Body of pancreas (tissue), 4 donors: Measurements from ENCODE around the gene EHBP1. TPM values are rescaled to one million over a fixed set of nuclear protein-coding genes. Genes with fewer than 3 reads are reported as not detected.

Experiments used
- ATAC-seq: fragments of 150-250 bp; one replicate; pipeline ENCODE4 v1.9.1; 2016
- DNase-seq, 4 donors: peaks; one replicate each; pipeline ENCODE4 v3.0.0-alpha.2; 2019
- H3K27ac ChIP-seq, 4 donors: fragments of 200-600 bp; sonication (generic); 1 replicate in 3 of 4; 2 replicates in 1 of 4; pipeline versions ENCODE4 v1.5.1 to v1.6.1; 2016 to 2019; ENCODE audit warnings: mild to moderate bottlenecking in 1 of 4, mixed read lengths in 1 of 4, moderate library complexity in 1 of 4
- H3K27me3 ChIP-seq, 2 donors: fragments of 200-600 bp; sonication (generic); one replicate each; pipeline ENCODE4 v1.6.0; 2016; ENCODE audit warnings: mild to moderate bottlenecking in 1 of 2
- H3K36me3 ChIP-seq, 2 donors: fragments of 200-600 bp; sonication (generic); replicated peaks in 1 of 2; 2 replicates each; pipeline ENCODE4 v1.5.1; 2016; ENCODE audit warnings: low read depth in 2 of 2; ENCODE audit not compliant: insufficient read depth in 1 of 2
- H3K4me1 ChIP-seq: fragments of 200-600 bp; sonication (generic); one replicate; pipeline ENCODE4 v1.6.0; 2016
- H3K4me3 ChIP-seq, 2 donors: fragments of 200-600 bp; sonication (generic); 1 replicate in 1 of 2; 2 replicates in 1 of 2; pipeline ENCODE4 v1.5.1; 2016 to 2019
- H3K9me3 ChIP-seq, 3 donors: fragments of 200-600 bp; sonication (generic); 1 replicate in 2 of 3; 2 replicates in 1 of 3; pipeline ENCODE4 v1.5.1; 2016
- POLR2A ChIP-seq, 3 donors: fragments of 450-650 bp; IDR thresholded peaks; one replicate each; pipeline ENCODE4 v1.6.1; 2016; ENCODE audit warnings: antibody characterized with exemption in 3 of 3, mild to moderate bottlenecking in 2 of 3
- WGBS, 2 donors: methylation state at CpG; one replicate each; pipeline ENCODE4 v1.1.5; 2017; 5-methylcytosine and 5-hydroxymethylcytosine counted together
- intact Hi-C: fragments of 100-400 bp; cut with DNase I; formaldehyde crosslinking; loops from one replicate; pipeline ENCODE4 v1.15.1; 2023
- total RNA-seq, 2 donors: library from RNA; depleted of rRNA; stranded (reverse); fragments of >200 nt; gene quantifications; one replicate each; pipeline ENCODE4 v1.1.0, GENCODE V29; 2016
- TF ChIP-seq, protein P1 (sequence below), 7 experiments: fragments of 450-650 bp in 4 of 7; fragments of 200-600 bp in 3 of 7; sonication (generic) in 3 of 7; IDR thresholded peaks; one replicate each; pipeline ENCODE4 v1.5.1; 2016 to 2019; ENCODE audit warnings: antibody characterized with exemption in 7 of 7

Gene EHBP1
- total RNA-seq, 2 donors from 2014 or later: 43.6 to 45.8 TPM

DNA sequence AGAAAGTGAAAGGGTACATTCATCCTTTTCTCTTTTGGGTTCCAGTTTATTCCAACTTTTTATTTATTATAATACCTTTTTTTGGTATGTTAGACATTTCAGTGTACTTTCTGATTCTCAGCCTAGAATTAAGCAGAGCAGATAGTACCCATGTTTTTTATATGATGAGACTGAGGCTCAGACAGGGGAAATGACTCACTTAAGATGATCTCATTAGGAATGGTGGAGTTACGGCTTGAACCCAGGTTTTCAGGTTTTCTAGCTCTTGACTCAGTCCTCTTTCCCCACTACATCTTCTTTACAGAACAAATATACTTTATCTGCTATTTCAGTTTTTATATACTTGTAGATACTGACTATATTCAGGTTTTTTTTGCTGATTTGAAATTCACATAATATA lies 293.4 kb downstream of the EHBP1 start:
- ATAC-seq: no peak
- 93 to 100% methylated on average over 1 of the region's 1 CpG for WGBS, 2 donors
- no peak overlapping the region for H3K4me3 ChIP-seq
- H3K4me1 ChIP-seq: no peaks in the 10 kb centered on the region
- no peak for DNase-seq
- intact Hi-C loops: no loop called here
- TF ChIP-seq, protein P1, sequence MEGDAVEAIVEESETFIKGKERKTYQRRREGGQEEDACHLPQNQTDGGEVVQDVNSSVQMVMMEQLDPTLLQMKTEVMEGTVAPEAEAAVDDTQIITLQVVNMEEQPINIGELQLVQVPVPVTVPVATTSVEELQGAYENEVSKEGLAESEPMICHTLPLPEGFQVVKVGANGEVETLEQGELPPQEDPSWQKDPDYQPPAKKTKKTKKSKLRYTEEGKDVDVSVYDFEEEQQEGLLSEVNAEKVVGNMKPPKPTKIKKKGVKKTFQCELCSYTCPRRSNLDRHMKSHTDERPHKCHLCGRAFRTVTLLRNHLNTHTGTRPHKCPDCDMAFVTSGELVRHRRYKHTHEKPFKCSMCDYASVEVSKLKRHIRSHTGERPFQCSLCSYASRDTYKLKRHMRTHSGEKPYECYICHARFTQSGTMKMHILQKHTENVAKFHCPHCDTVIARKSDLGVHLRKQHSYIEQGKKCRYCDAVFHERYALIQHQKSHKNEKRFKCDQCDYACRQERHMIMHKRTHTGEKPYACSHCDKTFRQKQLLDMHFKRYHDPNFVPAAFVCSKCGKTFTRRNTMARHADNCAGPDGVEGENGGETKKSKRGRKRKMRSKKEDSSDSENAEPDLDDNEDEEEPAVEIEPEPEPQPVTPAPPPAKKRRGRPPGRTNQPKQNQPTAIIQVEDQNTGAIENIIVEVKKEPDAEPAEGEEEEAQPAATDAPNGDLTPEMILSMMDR (IDR thresholded peaks at IDR 0.05): no peak
- TF ChIP-seq POLR2A (IDR thresholded peaks at IDR 0.05): no peak
- H3K9me3 ChIP-seq: no peaks in the 10 kb centered on the region
- H3K27ac ChIP-seq: no peak overlapping the region
- no peaks in the 10 kb centered on the region for H3K27me3 ChIP-seq
- H3K36me3 ChIP-seq: no peaks in the 10 kb centered on the region

DNA sequence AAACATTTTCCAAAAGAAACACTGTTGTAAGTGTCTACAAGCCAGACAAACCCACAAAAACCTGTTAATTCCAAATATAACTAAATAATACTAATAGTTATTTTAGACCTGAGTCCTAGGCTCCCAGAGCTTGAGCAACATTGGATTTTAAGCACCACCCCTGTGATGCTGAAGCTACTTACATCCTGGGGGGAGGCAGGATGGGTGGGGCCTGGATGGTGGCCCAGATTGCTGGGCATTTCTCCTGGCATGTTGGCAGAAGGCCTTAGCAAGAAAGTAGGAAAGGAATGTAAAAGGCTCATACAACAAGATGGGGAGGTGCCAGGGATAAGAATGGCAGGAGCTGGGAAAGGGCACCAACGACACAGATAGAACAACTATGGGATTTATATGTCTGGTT lies 294.4 kb downstream of the EHBP1 start:
- no peak for ATAC-seq
- WGBS, 2 donors: 82 to 90% methylated on average over 1 of the region's 1 CpG
- H3K27ac ChIP-seq: no peak overlapping the region
- H3K4me3 ChIP-seq: no peak overlapping the region
- intact Hi-C loops: no loop called here
- no peaks in the 10 kb centered on the region for H3K4me1 ChIP-seq
- TF ChIP-seq POLR2A (IDR thresholded peaks at IDR 0.05): no peak
- TF ChIP-seq, protein P1 (IDR thresholded peaks at IDR 0.05): no peak
- H3K36me3 ChIP-seq: no peaks in the 10 kb centered on the region
- H3K9me3 ChIP-seq: no peaks in the 10 kb centered on the region
- no peak for DNase-seq
- H3K27me3 ChIP-seq: no peaks in the 10 kb centered on the region

DNA sequence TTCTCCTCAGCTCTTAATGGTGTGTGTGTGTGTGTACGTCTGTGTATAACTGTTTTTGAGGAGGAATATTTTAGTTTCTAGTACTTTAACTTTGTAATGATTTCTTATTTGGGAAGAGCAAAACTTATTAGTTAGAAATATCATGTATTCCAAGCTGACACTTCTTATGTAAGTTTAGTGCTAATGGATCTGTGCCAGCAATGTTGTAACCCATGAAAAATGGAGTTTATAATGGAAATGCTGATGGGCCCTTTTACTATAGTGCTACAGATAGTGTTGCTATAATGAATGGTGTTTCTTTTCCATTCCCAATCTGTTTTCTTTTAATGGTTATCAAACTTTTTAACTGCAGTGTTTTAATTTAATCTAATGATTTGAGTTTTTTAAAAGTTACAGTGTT lies 295.3 kb downstream of the EHBP1 start:
- Histone ChIP-seq H3K4me1 (no peaks in the 10 kb centered on the region), H3K4me3 (no peak overlapping the region), H3K27me3 (no peaks in the 10 kb centered on the region), H3K27ac (no peak overlapping the region), H3K36me3 (no peaks in the 10 kb centered on the region), H3K9me3 (no peaks in the 10 kb centered on the region)
- DNase-seq (no peak), ATAC-seq (no peak)
- 95 to 97% methylated on average over 1 of the region's 1 CpG for WGBS, 2 donors
- intact Hi-C loops: no loop called here
- TF ChIP-seq, protein P1 (IDR thresholded peaks at IDR 0.05): no peak
- no peak for TF ChIP-seq POLR2A (IDR thresholded peaks at IDR 0.05)

DNA sequence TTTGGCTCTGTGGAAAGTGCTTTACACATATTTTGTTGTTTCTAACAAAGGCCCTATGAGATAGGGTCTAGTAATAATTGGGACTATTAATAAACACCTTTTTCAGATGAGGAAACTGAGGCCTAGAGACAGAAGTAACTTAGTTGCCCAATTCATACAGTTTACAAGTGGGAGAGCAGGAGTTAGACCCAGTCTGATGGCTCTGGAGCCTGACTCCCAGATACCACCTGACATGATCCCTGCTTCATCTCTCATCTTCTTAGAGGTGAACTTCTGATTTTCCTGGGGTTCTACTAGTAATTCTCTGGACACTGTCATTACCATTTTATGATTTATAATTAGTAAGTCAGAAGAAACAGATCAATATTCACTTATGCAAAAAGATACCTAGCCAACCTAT lies 296.1 kb downstream of the EHBP1 start:
- ATAC-seq (no peak), DNase-seq (no peak)
- intact Hi-C loops: no loop called here
- H3K36me3 ChIP-seq: no peaks in the 10 kb centered on the region
- H3K4me1 ChIP-seq: no peaks in the 10 kb centered on the region
- no peaks in the 10 kb centered on the region for H3K9me3 ChIP-seq
- TF ChIP-seq POLR2A (IDR thresholded peaks at IDR 0.05): no peak
- TF ChIP-seq, protein P1 (IDR thresholded peaks at IDR 0.05): no peak
- no peak overlapping the region for H3K27ac ChIP-seq
- H3K27me3 ChIP-seq: no peaks in the 10 kb centered on the region
- no peak overlapping the region for H3K4me3 ChIP-seq

DNA sequence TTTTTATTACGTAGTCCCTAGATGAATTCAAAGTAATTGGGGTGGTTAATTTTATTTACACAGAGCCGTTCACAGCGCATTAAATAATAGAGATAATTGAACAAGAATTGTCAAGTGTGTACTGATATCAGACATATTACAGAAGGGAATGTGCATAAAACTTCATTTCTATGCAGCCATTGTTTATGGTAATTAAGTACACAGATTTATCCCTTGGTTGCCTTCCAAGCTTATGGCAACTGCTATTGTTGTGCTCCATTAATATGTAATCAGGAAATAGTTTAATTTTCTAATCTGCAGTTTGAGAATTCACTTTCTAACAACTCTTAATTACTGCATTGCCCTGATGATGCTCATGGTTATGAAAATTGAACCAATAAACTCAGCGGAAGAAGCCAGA lies 297.8 kb downstream of the EHBP1 start:
- WGBS, 2 donors: 87 to 90% methylated on average over 4 of the region's 4 CpGs
- no peaks in the 10 kb centered on the region for H3K9me3 ChIP-seq
- no peak for ATAC-seq
- no peaks in the 10 kb centered on the region for H3K4me1 ChIP-seq
- TF ChIP-seq POLR2A (IDR thresholded peaks at IDR 0.05): no peak
- TF ChIP-seq, protein P1 (IDR thresholded peaks at IDR 0.05): no peak
- H3K36me3 ChIP-seq: no peaks in the 10 kb centered on the region
- intact Hi-C loops: no loop called here
- H3K27me3 ChIP-seq: no peaks in the 10 kb centered on the region
- H3K27ac ChIP-seq: no peak overlapping the region
- DNase-seq: no peak
- no peak overlapping the region for H3K4me3 ChIP-seq
